ENCODE measurements around the gene MAP2K6.
"Not testable (repeated sequence)": the region's sequence is repeated elsewhere in the genome, so short reads cannot be mapped to it uniquely, and the experiment has no call there.

Gene MAP2K6

GRCh38 chr17:69477903-69478266 is 63.4 kb downstream of the MAP2K6 start:
- no peak overlapping the region for H3K4me3 ChIP-seq (ENCODE audit: low read length)
- H3K79me2 ChIP-seq (ENCODE audit: control insufficient read depth, insufficient read depth, low read length) = no peaks in the 10 kb centered on the region
- H2BK15ac ChIP-seq (replicated peaks; ENCODE audit: low read depth) = no peak overlapping the region
- no peaks in the 10 kb centered on the region for H3K36me3 ChIP-seq (ENCODE audit: control insufficient read depth, insufficient read depth, low read length)
- no peak overlapping the region for H3K56ac ChIP-seq (ENCODE audit: low read length)
- H2BK5ac ChIP-seq (ENCODE audit: low read length) = no peak overlapping the region
- H3K23ac ChIP-seq (ENCODE audit: low read length) = no peak overlapping the region
- H3K79me1 ChIP-seq (ENCODE audit: low read length) = no peaks in the 10 kb centered on the region
- DNase-seq = no peak
- H3K4me2 ChIP-seq (ENCODE audit: low read length) = no peak overlapping the region
- H3K4me1 ChIP-seq (ENCODE audit: control insufficient read depth, low read depth, low read length) = no peaks in the 10 kb centered on the region
- no peaks in the 10 kb centered on the region for H3K27me3 ChIP-seq (ENCODE audit: insufficient read depth, low read length, poor library complexity)
- no peak overlapping the region for H3K18ac ChIP-seq (ENCODE audit: low read length)
- no peak overlapping the region for H4K8ac ChIP-seq (ENCODE audit: low read depth, low read length)
- no peak overlapping the region for H2AK5ac ChIP-seq (ENCODE audit: low read length)
- no peak overlapping the region for H4K5ac ChIP-seq (ENCODE audit: low read length)
- WGBS (ENCODE audit: extremely low coverage, insufficient coverage, low lambda C conversion rate) = no CpG with 5 or more reads among the region's 4 CpGs
- H3K9ac ChIP-seq (ENCODE audit: low read length) = no peak overlapping the region
- no peak overlapping the region for H2BK120ac ChIP-seq (ENCODE audit: low read depth, low read length)
- H3K4ac ChIP-seq (ENCODE audit: low read depth, low read length) = no peak overlapping the region
- H3K27ac ChIP-seq (ENCODE audit: low read depth, low read length) = no peak overlapping the region

GRCh38 chr17:69478916-69479315 is 64.4 kb downstream of the MAP2K6 start:
- no peak overlapping the region for H3K18ac ChIP-seq (ENCODE audit: low read length)
- H2AK5ac ChIP-seq (ENCODE audit: low read length) = no peak overlapping the region
- H3K56ac ChIP-seq (ENCODE audit: low read length) = no peak overlapping the region
- H3K4ac ChIP-seq (ENCODE audit: low read depth, low read length) = no peak overlapping the region
- H3K36me3 ChIP-seq (ENCODE audit: control insufficient read depth, insufficient read depth, low read length) = no peaks in the 10 kb centered on the region
- no peaks in the 10 kb centered on the region for H3K4me1 ChIP-seq (ENCODE audit: control insufficient read depth, low read depth, low read length)
- H2BK120ac ChIP-seq (ENCODE audit: low read depth, low read length) = no peak overlapping the region
- no peak overlapping the region for H3K4me2 ChIP-seq (ENCODE audit: low read length)
- no peak overlapping the region for H3K4me3 ChIP-seq (ENCODE audit: low read length)
- H4K8ac ChIP-seq (ENCODE audit: low read depth, low read length) = no peak overlapping the region
- H3K9ac ChIP-seq (ENCODE audit: low read length) = no peak overlapping the region
- no peak for DNase-seq
- H3K27me3 ChIP-seq (ENCODE audit: insufficient read depth, low read length, poor library complexity) = no peaks in the 10 kb centered on the region
- no peak overlapping the region for H4K5ac ChIP-seq (ENCODE audit: low read length)
- no peak overlapping the region for H2BK15ac ChIP-seq (replicated peaks; ENCODE audit: low read depth)
- no peak overlapping the region for H2BK5ac ChIP-seq (ENCODE audit: low read length)
- WGBS (ENCODE audit: extremely low coverage, insufficient coverage, low lambda C conversion rate) = no CpG with 5 or more reads among the region's 4 CpGs
- H3K27ac ChIP-seq (ENCODE audit: low read depth, low read length) = no peak overlapping the region
- H3K23ac ChIP-seq (ENCODE audit: low read length) = no peak overlapping the region
- H3K79me1 ChIP-seq (ENCODE audit: low read length) = no peaks in the 10 kb centered on the region
- no peaks in the 10 kb centered on the region for H3K79me2 ChIP-seq (ENCODE audit: control insufficient read depth, insufficient read depth, low read length)

- not testable (repeated sequence) for H3K56ac ChIP-seq (ENCODE audit: low read length); H2BK5ac ChIP-seq (ENCODE audit: low read length); H2BK120ac ChIP-seq (ENCODE audit: low read depth, low read length); H2AK5ac ChIP-seq (ENCODE audit: low read length); H3K23ac ChIP-seq (ENCODE audit: low read length); H3K9ac ChIP-seq (ENCODE audit: low read length); H3K27me3 ChIP-seq (ENCODE audit: insufficient read depth, low read length, poor library complexity); H3K36me3 ChIP-seq (ENCODE audit: control insufficient read depth, insufficient read depth, low read length); H3K4me1 ChIP-seq (ENCODE audit: control insufficient read depth, low read depth, low read length); H4K8ac ChIP-seq (ENCODE audit: low read depth, low read length); H3K4ac ChIP-seq (ENCODE audit: low read depth, low read length); H3K4me3 ChIP-seq (ENCODE audit: low read length); H4K5ac ChIP-seq (ENCODE audit: low read length); DNase-seq; H3K79me1 ChIP-seq (ENCODE audit: low read length); H3K4me2 ChIP-seq (ENCODE audit: low read length); H3K18ac ChIP-seq (ENCODE audit: low read length); H3K79me2 ChIP-seq (ENCODE audit: control insufficient read depth, insufficient read depth, low read length); H2BK15ac ChIP-seq (replicated peaks; ENCODE audit: low read depth); H3K27ac ChIP-seq (ENCODE audit: low read depth, low read length)
- no CpG with 5 or more reads among the region's 7 CpGs for WGBS (ENCODE audit: extremely low coverage, insufficient coverage, low lambda C conversion rate)
Measured at GRCh38 chr17:69479756-69480155, 65.3 kb downstream of the MAP2K6 start.

DNA sequence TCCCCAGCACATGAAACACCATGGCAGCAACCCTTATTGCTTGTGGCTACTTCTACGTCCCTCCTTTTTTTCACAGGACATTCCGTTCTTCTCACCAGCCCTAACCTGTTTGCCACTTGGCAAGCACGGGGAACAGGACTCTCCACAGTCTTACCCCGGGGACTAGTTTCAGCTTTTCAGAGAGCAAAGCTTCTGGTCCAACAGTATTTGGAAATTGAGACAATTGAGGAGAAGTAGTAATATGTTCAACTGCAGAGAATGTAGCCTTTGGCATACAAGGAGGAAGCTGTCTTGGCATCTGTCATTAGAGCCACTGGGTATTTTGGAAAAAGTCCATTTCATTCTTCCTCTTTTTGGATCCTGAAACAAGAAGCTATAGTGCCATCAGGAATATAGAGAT is 65.7 kb downstream of the MAP2K6 start:
- no peak overlapping the region for H3K9ac ChIP-seq (ENCODE audit: low read length)
- no peak overlapping the region for H3K56ac ChIP-seq (ENCODE audit: low read length)
- H2AK5ac ChIP-seq (ENCODE audit: low read length) = no peak overlapping the region
- no peaks in the 10 kb centered on the region for H3K27me3 ChIP-seq (ENCODE audit: insufficient read depth, low read length, poor library complexity)
- no peaks in the 10 kb centered on the region for H3K4me1 ChIP-seq (ENCODE audit: control insufficient read depth, low read depth, low read length)
- no peaks in the 10 kb centered on the region for H3K79me1 ChIP-seq (ENCODE audit: low read length)
- H2BK15ac ChIP-seq (replicated peaks; ENCODE audit: low read depth) = no peak overlapping the region
- H3K4me2 ChIP-seq (ENCODE audit: low read length) = no peak overlapping the region
- DNase-seq = no peak
- H2BK5ac ChIP-seq (ENCODE audit: low read length) = no peak overlapping the region
- H3K4me3 ChIP-seq (ENCODE audit: low read length) = no peak overlapping the region
- no peak overlapping the region for H4K5ac ChIP-seq (ENCODE audit: low read length)
- no peak overlapping the region for H3K27ac ChIP-seq (ENCODE audit: low read depth, low read length)
- H3K4ac ChIP-seq (ENCODE audit: low read depth, low read length) = no peak overlapping the region
- no peak overlapping the region for H2BK120ac ChIP-seq (ENCODE audit: low read depth, low read length)
- no peak overlapping the region for H4K8ac ChIP-seq (ENCODE audit: low read depth, low read length)
- no peaks in the 10 kb centered on the region for H3K36me3 ChIP-seq (ENCODE audit: control insufficient read depth, insufficient read depth, low read length)
- H3K18ac ChIP-seq (ENCODE audit: low read length) = no peak overlapping the region
- H3K23ac ChIP-seq (ENCODE audit: low read length) = no peak overlapping the region
- no peaks in the 10 kb centered on the region for H3K79me2 ChIP-seq (ENCODE audit: control insufficient read depth, insufficient read depth, low read length)
- no CpG with 5 or more reads among the region's 4 CpGs for WGBS (ENCODE audit: extremely low coverage, insufficient coverage, low lambda C conversion rate)

GRCh38 chr17:69485251-69485661 is 70.8 kb downstream of the MAP2K6 start:
- no peak overlapping the region for H3K56ac ChIP-seq (ENCODE audit: low read length)
- no peak overlapping the region for H3K4me2 ChIP-seq (ENCODE audit: low read length)
- H3K4me1 ChIP-seq (ENCODE audit: control insufficient read depth, low read depth, low read length) = no peaks in the 10 kb centered on the region
- no peak overlapping the region for H2BK120ac ChIP-seq (ENCODE audit: low read depth, low read length)
- DNase-seq = no peak
- H2BK15ac ChIP-seq (replicated peaks; ENCODE audit: low read depth) = no peak overlapping the region
- H3K18ac ChIP-seq (ENCODE audit: low read length) = no peak overlapping the region
- H3K27ac ChIP-seq (ENCODE audit: low read depth, low read length) = no peak overlapping the region
- H2BK5ac ChIP-seq (ENCODE audit: low read length) = no peak overlapping the region
- no peaks in the 10 kb centered on the region for H3K27me3 ChIP-seq (ENCODE audit: insufficient read depth, low read length, poor library complexity)
- H2AK5ac ChIP-seq (ENCODE audit: low read length) = no peak overlapping the region
- no peak overlapping the region for H4K8ac ChIP-seq (ENCODE audit: low read depth, low read length)
- no peak overlapping the region for H4K5ac ChIP-seq (ENCODE audit: low read length)
- H3K9ac ChIP-seq (ENCODE audit: low read length) = no peak overlapping the region
- no peak overlapping the region for H3K23ac ChIP-seq (ENCODE audit: low read length)
- no peak overlapping the region for H3K4ac ChIP-seq (ENCODE audit: low read depth, low read length)
- no peaks in the 10 kb centered on the region for H3K36me3 ChIP-seq (ENCODE audit: control insufficient read depth, insufficient read depth, low read length)
- H3K79me1 ChIP-seq (ENCODE audit: low read length) = no peaks in the 10 kb centered on the region
- H3K79me2 ChIP-seq (ENCODE audit: control insufficient read depth, insufficient read depth, low read length) = no peaks in the 10 kb centered on the region
- H3K4me3 ChIP-seq (ENCODE audit: low read length) = no peak overlapping the region
- WGBS (ENCODE audit: extremely low coverage, insufficient coverage, low lambda C conversion rate) = no CpG with 5 or more reads among the region's 3 CpGs

DNA sequence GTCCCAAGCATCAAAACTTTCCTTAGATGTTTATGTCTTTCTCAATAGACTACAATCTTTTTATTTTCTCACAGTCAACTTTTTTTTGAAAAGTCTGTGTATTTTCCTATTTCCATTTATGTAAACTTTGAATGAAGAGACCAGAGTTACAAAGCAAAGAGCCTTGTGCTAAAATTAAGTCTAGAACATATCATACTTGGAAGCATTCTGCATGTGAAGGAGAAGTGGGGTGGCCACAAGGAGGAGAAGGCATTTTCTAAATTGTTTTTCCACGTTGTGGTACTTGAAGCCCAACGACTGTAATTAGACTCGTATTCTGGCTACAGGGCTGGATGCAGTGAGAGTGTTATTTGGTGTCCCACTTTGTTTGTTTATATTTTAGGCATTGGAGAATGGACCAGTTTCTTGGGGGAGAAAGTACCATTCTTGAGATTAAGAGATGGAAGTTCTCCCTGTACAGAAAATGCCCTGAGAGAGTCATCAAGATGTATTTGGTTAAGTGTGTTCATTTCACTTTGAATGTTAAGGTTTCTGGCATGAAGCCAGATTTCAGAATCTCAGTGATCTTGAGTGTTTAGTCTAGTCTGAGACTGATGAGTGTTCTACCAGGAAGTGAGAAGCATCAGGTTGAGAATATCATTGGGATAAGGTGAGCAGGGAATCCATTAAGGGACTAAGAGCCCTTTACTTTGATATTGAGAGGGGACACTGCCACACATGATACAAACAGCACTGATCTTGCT is 71.6 kb downstream of the MAP2K6 start:
- no peaks in the 10 kb centered on the region for H3K36me3 ChIP-seq (ENCODE audit: control insufficient read depth, insufficient read depth, low read length)
- H3K4ac ChIP-seq (ENCODE audit: low read depth, low read length) = no peak overlapping the region
- H4K8ac ChIP-seq (ENCODE audit: low read depth, low read length) = no peak overlapping the region
- H3K23ac ChIP-seq (ENCODE audit: low read length) = no peak overlapping the region
- H4K5ac ChIP-seq (ENCODE audit: low read length) = no peak overlapping the region
- no peak overlapping the region for H3K56ac ChIP-seq (ENCODE audit: low read length)
- no peak overlapping the region for H2BK120ac ChIP-seq (ENCODE audit: low read depth, low read length)
- no peak overlapping the region for H2AK5ac ChIP-seq (ENCODE audit: low read length)
- no peaks in the 10 kb centered on the region for H3K27me3 ChIP-seq (ENCODE audit: insufficient read depth, low read length, poor library complexity)
- H3K4me2 ChIP-seq (ENCODE audit: low read length) = no peak overlapping the region
- H3K4me3 ChIP-seq (ENCODE audit: low read length) = no peak overlapping the region
- no CpG with 5 or more reads among the region's 3 CpGs for WGBS (ENCODE audit: extremely low coverage, insufficient coverage, low lambda C conversion rate)
- H3K27ac ChIP-seq (ENCODE audit: low read depth, low read length) = no peak overlapping the region
- H2BK15ac ChIP-seq (replicated peaks; ENCODE audit: low read depth) = no peak overlapping the region
- H3K79me1 ChIP-seq (ENCODE audit: low read length) = no peaks in the 10 kb centered on the region
- H3K18ac ChIP-seq (ENCODE audit: low read length) = no peak overlapping the region
- no peaks in the 10 kb centered on the region for H3K79me2 ChIP-seq (ENCODE audit: control insufficient read depth, insufficient read depth, low read length)
- no peak for DNase-seq
- H3K9ac ChIP-seq (ENCODE audit: low read length) = no peak overlapping the region
- H2BK5ac ChIP-seq (ENCODE audit: low read length) = no peak overlapping the region
- no peaks in the 10 kb centered on the region for H3K4me1 ChIP-seq (ENCODE audit: control insufficient read depth, low read depth, low read length)
